Hippocampal formation (tissue), 2 donors: ENCODE results near the gene IL1RAP.
"Not testable (repeated sequence)": the region's sequence is repeated elsewhere in the genome, so short reads cannot be mapped to it uniquely, and the experiment has no call there.

Source experiments
- DNase-seq, 2 donors: peaks; one replicate each; lab custom pipeline; 2025; lab: John Stamatoyannopoulos, UW

Gene IL1RAP, protein sequence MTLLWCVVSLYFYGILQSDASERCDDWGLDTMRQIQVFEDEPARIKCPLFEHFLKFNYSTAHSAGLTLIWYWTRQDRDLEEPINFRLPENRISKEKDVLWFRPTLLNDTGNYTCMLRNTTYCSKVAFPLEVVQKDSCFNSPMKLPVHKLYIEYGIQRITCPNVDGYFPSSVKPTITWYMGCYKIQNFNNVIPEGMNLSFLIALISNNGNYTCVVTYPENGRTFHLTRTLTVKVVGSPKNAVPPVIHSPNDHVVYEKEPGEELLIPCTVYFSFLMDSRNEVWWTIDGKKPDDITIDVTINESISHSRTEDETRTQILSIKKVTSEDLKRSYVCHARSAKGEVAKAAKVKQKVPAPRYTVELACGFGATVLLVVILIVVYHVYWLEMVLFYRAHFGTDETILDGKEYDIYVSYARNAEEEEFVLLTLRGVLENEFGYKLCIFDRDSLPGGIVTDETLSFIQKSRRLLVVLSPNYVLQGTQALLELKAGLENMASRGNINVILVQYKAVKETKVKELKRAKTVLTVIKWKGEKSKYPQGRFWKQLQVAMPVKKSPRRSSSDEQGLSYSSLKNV

GRCh38 chr3:190513409-190514370, at the start of gene IL1RAP:
TSS of gene IL1RAP (plus strand) at chr3:190514085. CDS start at chr3:190564290, 50,205 bp downstream.
- peak; percentile 82 to 88 for DNase-seq

- DNase-seq: no peak
Observed at GRCh38 chr3:190467922-190468321, 46.0 kb upstream of the IL1RAP start.

- DNase-seq: not testable (repeated sequence)
Observed at GRCh38 chr3:190473261-190473660, 40.6 kb upstream of the IL1RAP start.

- DNase-seq: no peak
Observed at GRCh38 chr3:190481779-190482178, 32.1 kb upstream of the IL1RAP start.

GRCh38 chr3:190485830-190486532, 27.9 kb upstream of the IL1RAP start:
- no peak for DNase-seq

- DNase-seq: no peak
Observed at GRCh38 chr3:190486533-190486864, 27.4 kb upstream of the IL1RAP start.

DNA sequence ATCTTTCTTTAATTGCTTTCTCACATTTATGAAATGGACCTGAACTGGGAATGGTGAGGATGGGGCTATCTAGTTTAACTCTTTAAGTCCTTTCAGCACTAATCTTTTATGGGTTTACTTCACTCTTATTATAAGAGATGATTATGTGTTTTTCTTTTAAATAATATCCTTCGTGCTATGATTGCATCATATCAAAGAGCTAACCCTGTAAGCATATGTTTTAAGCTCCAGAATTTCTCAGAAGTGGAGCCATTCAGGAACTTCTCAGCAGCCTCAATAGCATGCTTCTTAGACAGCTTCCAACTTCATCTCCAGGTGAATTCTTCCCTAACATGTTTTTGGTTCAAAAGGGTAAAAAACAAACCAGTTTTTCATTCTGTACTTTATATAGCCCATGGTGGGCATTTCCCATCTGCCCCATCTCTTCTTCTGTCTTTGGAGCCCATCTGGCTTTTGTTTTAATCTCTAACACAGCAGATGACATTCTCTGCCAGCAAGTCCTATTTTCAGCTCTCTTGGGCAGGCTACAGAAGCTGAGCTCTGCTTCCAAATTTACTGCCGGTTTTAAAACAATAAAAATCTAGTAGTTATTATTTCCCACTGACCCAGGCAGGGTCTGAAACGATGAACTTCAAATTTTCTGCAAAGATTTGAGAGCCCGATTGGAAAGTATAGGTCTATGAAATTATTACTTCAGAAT, 26.8 kb upstream of the IL1RAP start:
- no peak for DNase-seq

DNA sequence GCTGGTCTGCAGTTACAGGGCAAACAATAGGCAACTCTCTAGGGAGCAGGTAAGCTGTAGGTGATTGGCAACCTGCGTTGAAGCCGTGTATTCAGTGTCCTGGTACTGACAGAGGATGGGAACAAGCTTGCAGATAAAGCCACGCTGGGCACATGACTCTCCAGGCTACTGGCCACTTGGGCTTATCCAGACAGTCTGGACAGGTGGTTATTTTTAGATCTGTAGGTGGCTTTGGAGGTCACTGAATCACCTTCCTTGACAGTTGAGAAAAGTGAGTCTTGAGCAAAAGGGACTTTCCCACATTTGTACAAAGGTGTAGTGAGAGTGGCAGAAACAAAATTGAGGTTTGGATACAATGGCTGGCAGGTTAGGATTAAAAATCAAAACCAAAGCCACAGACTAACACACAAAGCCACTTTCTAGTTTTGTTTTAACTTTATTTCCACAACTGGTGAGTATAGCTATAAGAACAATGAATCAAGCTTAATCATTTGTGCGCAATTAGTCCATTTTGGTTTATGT, 22.3 kb upstream of the IL1RAP start:
- DNase-seq: no peak

DNA sequence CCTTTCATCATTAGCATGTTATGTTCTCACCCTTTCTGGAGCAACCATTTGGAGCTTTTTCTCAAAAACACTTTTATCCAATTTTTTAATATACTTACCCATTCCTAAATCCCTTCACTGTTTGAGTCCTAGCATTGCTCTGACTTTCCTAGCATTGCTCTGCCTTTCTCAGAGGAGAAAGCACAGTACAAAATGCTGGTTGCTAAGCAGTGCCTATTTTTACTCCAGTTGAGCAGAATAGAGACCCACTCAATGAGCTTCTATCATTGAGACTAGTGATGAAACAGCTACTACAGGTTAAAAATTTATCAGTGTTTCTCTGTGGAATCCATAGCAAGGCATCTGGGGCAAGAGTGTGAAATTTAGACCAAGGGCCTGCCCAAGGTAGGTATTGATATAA, 21.8 kb upstream of the IL1RAP start:
- DNase-seq: peak in 1 of 2 donors; percentile 14

DNA sequence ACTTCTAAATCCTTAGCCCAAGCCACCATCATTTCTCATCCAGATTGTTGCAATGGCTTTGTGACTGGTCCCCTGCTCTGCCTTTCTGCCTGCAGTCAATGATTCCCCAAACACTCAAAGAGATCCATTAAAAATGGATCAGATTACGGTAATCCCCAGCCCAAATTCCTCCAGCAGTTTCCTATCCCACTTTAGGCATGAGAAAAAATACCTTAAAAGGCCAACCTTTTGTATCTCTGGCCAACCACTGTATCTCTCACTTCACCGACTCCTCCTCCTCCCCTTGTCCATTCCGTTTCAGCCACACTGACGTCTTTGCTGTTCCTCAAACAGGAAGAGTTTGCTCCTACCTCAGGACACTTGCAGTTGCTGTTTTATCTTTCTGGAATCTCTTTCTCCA, 20.9 kb upstream of the IL1RAP start:
- DNase-seq: no peak

- DNase-seq: no peak
Observed at GRCh38 chr3:190494907-190495306, 19.0 kb upstream of the IL1RAP start.

DNA sequence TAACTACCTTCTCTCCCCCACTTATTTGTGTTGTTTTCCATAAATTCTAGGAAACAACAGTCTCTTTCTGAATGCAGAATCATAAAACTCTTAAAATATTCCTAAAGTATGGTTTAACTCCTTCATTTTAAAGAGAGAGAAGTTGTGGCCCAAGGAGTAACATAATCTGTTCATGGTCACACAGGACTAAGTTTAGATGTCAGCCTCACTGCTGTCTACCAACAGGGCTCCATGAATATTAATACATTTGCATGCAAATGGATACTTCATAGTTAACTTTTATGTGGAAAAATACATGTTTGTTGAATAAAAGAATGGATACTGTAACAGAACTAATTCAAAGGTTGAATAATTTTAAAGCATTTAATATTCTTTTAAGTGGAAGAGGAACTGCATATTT, 18.5 kb upstream of the IL1RAP start:
- no peak for DNase-seq

- no peak for DNase-seq
Observed at GRCh38 chr3:190495796-190496195, 18.1 kb upstream of the IL1RAP start.

- no peak for DNase-seq
Observed at GRCh38 chr3:190496859-190497258, 17.0 kb upstream of the IL1RAP start.

DNA sequence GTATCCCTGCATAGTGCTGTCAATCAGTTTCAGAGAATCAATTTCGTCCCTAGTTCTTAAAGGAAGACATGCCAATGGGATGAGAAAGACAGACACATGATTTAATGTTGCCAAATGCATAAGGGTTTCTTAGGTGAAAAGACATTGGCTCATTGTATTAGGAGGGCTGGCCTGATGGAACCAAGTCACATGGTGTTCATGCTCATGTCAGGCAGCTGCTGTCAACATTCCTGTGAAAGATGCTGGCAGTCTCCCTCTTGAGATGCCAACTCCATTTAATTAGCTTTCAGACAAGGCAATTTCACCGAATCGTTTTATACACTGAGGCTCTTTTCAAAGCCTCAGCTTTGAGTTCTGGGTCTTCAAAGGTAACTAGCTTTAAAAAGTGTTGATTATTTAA, 16.1 kb upstream of the IL1RAP start:
- no peak for DNase-seq

GRCh38 chr3:190498293-190498692, 15.6 kb upstream of the IL1RAP start:
- DNase-seq: no peak

DNA sequence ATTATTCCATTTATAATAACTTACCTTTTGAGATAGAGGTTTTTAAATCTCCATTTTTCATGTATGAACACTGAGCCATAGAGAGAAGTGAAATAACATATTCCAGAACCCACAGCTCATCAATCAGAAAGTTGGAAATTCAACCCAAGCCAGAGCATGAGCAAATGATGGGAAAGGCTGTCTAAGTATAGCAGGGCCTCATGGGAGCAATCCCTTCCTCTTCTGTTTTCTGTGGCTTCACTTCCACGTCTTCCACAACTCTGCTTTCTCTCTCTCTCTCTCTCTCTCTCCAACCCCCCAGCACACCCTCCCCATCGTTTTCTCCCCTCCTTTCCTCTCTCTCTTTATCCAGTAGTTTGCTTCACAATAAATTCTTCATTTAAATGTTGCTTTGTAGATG, 14.8 kb upstream of the IL1RAP start:
- no peak for DNase-seq

- no peak for DNase-seq
Observed at GRCh38 chr3:190502946-190503345, 10.9 kb upstream of the IL1RAP start.

DNA sequence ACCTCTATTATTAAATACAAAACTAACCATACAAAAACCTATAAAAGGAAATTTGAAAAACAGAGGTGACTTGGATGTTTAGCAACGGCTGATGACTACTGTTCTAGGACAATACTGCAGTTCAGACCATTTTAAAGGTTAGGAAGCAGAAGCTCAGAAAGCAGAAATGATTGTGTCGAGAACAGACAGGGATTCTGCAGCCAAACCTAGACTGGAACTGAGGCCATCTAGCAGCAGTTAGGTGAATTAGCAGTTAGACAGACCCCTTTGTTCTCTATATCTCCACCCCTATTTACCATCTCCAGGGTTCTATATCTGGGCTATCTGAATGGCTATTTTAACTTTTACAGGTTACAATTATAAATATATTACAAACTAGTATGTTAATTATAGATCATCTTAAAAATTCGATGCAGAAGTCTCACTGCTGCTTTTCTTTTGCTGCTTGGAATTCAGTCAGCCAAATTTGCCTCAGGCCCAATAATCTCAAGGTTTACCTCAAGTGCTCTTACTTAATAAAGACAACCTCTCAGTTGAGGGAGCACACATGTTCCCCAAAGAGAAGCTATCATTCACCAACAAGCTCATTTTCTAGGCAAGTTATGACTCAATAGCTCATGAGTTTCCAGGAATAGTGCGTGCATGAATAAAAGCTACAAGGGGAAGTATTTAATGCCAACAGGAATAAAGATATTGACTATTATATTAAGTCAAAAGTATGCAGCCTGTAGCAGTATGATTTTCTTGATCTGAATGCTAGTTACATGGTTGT, 9.3 kb upstream of the IL1RAP start:
- DNase-seq: peak in 1 of 2 donors; percentile 32

GRCh38 chr3:190505381-190506003, 8.4 kb upstream of the IL1RAP start:
- DNase-seq: no peak
